Esophagus squamous epithelium (tissue), 4 donors: ENCODE results near the gene CCDC15.
A peak's percentile ranks its signal among the peaks of the same experiment; 100 is the strongest.

Source experiments
- CTCF ChIP-seq, 6 experiments: fragments of 450-650 bp in 4 of 6; fragments of 200-600 bp in 2 of 6; sonication (generic) in 2 of 6; IDR thresholded peaks; one replicate each; pipeline ENCODE4 v1.5.1; 2016 to 2019; ENCODE audit warnings: antibody characterized with exemption in 6 of 6, mild to moderate bottlenecking in 4 of 6, moderate library complexity in 4 of 6
- POLR2A ChIP-seq, 4 donors: fragments of 450-650 bp; IDR thresholded peaks; one replicate each; pipeline ENCODE4 v1.6.1; 2017; ENCODE audit warnings: antibody characterized with exemption in 4 of 4, mild to moderate bottlenecking in 4 of 4, moderate library complexity in 3 of 4

DNA sequence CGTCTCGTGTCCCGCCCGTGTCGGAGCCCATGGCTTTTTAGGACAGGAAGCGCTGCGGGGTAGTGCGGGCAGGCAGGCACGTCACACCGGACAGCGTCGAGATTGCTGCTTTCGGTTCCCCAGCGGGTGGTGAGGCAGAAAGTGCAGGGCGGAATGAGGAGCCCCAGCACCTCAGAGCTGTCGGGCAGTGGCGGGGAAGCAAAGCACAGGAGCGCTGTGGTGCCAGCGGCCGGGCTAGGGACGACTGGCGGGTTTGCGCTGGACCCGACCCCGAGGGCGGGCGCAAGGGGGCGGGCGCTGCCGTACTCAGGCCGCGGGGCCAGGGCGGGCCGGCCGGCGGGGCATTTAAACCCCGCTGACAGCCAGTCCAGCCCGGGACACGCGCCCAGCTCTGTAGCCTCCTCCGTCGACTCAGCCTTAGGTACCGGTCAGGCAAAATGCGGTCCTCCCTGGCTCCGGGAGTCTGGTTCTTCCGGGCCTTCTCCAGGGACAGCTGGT, 109.0 kb downstream of the CCDC15 start, which contains the start of gene SLC37A2:
- TF ChIP-seq CTCF (IDR thresholded peaks at IDR 0.05) (peak in 3 of 6 experiments; percentile 10 to 28 (median 17)), POLR2A (IDR thresholded peaks at IDR 0.05) (peak in 2 of 4 donors; percentile 47 to 71)
